K562 (cell line): Measurements from ENCODE around the gene RFPL3. TPM values are rescaled to one million over a fixed set of nuclear protein-coding genes. Genes with fewer than 3 reads are reported as not detected.

Source experiments
- ATAC-seq: fragments of 200-7000 bp; cut with Tn5 transposase; 3 replicates; pipeline ENCODE4 v1.9.1; 2020; ENCODE audit warnings: moderate library complexity
- BruUV-seq: library from RNA; stranded (reverse); fragments of 400-500 nt; replicated peaks from 2 replicates; lab custom pipeline; 2021; lab: Mats Ljungman, UMichigan
- CTCF ChIA-PET: fragments of 300-600 bp; formaldehyde crosslinking; extraction: SDS; loops from one replicate; lab custom pipeline; 2021; ENCODE audit warnings: low intra/inter-chr PET ratio; lab: Yijun Ruan, JAX
- POLR2A ChIA-PET: fragments of 300-600, 350-650 bp; sonication (Branson Sonifier 250); formaldehyde crosslinking; extraction: SDS; loops from one replicate; lab custom pipeline; 2021; ENCODE audit warnings: antibody characterized with exemption, inconsistent platforms; lab: Yijun Ruan, JAX
- DNase-seq, 4 experiments: peaks; one replicate each; pipeline versions ENCODE4 v3.0.0 to v3.0.0-alpha.2; 2011 to 2018; ENCODE audit warnings: low spot score in 3 of 4, mixed read lengths in 3 of 4; ENCODE audit errors: extremely low read depth in 1 of 4
- FAIRE-seq: peaks from 2 replicates; lab custom pipeline; 2011; peaks lifted over from hg19 to GRCh38; lab: Jason Lieb, UNC
- H2AFZ ChIP-seq: 2 replicates; pipeline ENCODE4 v1.6.0; 2011; ENCODE audit warnings: low read depth, low read length, control low read depth, inconsistent platforms
- H3K27ac ChIP-seq: fragments of 200-600 bp; 3 replicates; pipeline ENCODE4 v1.8.0; 2011; ENCODE audit warnings: low read depth, mild to moderate bottlenecking, control low read depth, inconsistent platforms, low read length, moderate library complexity, mixed read lengths; ENCODE audit errors: extremely low read depth
- H3K27me3 ChIP-seq, 2 experiments: fragments of 300-600 bp in 1 of 2; 2 replicates in 1 of 2; 3 replicates in 1 of 2; pipeline versions ENCODE4 v1.6.0 to v1.8.0; 2011; ENCODE audit warnings: inconsistent platforms in 2 of 2, low read length in 2 of 2, mild to moderate bottlenecking in 1 of 2, mixed read lengths in 1 of 2, moderate library complexity in 1 of 2; ENCODE audit not compliant: control insufficient read depth in 2 of 2, insufficient read depth in 2 of 2
- H3K36me3 ChIP-seq: fragments of 300-600 bp; 3 replicates; pipeline ENCODE4 v1.8.0; 2011; ENCODE audit warnings: mild to moderate bottlenecking, low read length, inconsistent platforms; ENCODE audit not compliant: control insufficient read depth, insufficient read depth
- H3K4me1 ChIP-seq, 2 experiments: fragments of 200-600 bp in 1 of 2; replicated peaks in 1 of 2; 2 replicates in 1 of 2; 3 replicates in 1 of 2; pipeline versions ENCODE4 v1.5.1 to v1.8.0; 2011; ENCODE audit warnings: inconsistent platforms in 2 of 2, low read length in 2 of 2, mild to moderate bottlenecking in 1 of 2, mixed read lengths in 1 of 2, moderate library complexity in 1 of 2; ENCODE audit not compliant: control insufficient read depth in 2 of 2, insufficient read depth in 2 of 2
- H3K4me2 ChIP-seq: 2 replicates; pipeline ENCODE4 v1.6.1; 2011; ENCODE audit warnings: low read length, control low read depth, inconsistent platforms, mixed read lengths; ENCODE audit not compliant: insufficient read depth
- H3K4me3 ChIP-seq: fragments of 200-600 bp; sonication (generic), shearing (Covaris generic); 2 replicates; pipeline ENCODE4 v1.5.1; 2016; ENCODE audit warnings: control low read depth, inconsistent platforms
- H3K79me2 ChIP-seq: fragments of 200-600 bp; 3 replicates; pipeline ENCODE4 v1.8.0; 2011; ENCODE audit warnings: low read length, inconsistent platforms; ENCODE audit not compliant: control insufficient read depth, insufficient read depth
- H3K9ac ChIP-seq, 2 experiments: 2 replicates each; pipeline versions ENCODE4 v1.6.0 to v1.6.1; 2011; ENCODE audit warnings: low read depth in 2 of 2, low read length in 2 of 2, control low read depth in 1 of 2, inconsistent platforms in 1 of 2, mild to moderate bottlenecking in 1 of 2, mixed read lengths in 1 of 2; ENCODE audit not compliant: insufficient read depth in 1 of 2
- H3K9me1 ChIP-seq: one replicate; pipeline ENCODE4 v1.6.0; 2011; ENCODE audit warnings: inconsistent platforms, mild to moderate bottlenecking, low read length, moderate library complexity; ENCODE audit not compliant: control insufficient read depth, insufficient read depth
- H3K9me3 ChIP-seq: replicated peaks from 2 replicates; pipeline ENCODE4 v1.5.1; 2011; ENCODE audit warnings: low read depth, low read length, inconsistent platforms; ENCODE audit not compliant: control insufficient read depth, insufficient read depth
- H4K20me1 ChIP-seq: replicated peaks from 2 replicates; pipeline ENCODE4 v1.6.1; 2011; ENCODE audit warnings: low read length, inconsistent platforms, mixed read lengths; ENCODE audit not compliant: control insufficient read depth, insufficient read depth
- CHCHD3 ChIP-seq: fragments of 250-450 bp; sonication (Bioruptor Pico); IDR thresholded peaks from 2 replicates; pipeline ENCODE4 v2.1.2; 2022; ENCODE audit warnings: mild to moderate bottlenecking
- HINFP ChIP-seq: fragments of 450-650 bp; conservative IDR thresholded peaks from 2 replicates; pipeline ENCODE4 v1.6.1; 2016; ENCODE audit warnings: missing genetic modification characterization, low read depth, mild to moderate bottlenecking, control low read depth, missing compliant biosample characterization
- KAT2B ChIP-seq: IDR thresholded peaks from one replicate; pipeline ENCODE4 v1.6.1; 2012; ENCODE audit warnings: low read depth, mild to moderate bottlenecking, control low read depth, inconsistent platforms, low read length, moderate library complexity
- ZEB2 ChIP-seq: fragments of 450-650 bp; IDR thresholded peaks from 2 replicates; pipeline ENCODE4 v1.6.1; 2016
- ZNF140 ChIP-seq: fragments of 250-450 bp; sonication (Bioruptor Pico); IDR thresholded peaks from 2 replicates; pipeline ENCODE4 v1.8.0; 2021; ENCODE audit warnings: moderate library complexity, mild to moderate bottlenecking, inconsistent platforms
- WGBS: fragments of 100-300 bp; shearing (Covaris generic); methylation state at CpG from one replicate; pipeline ENCODE4 v1.1.6; 2016; ENCODE audit warnings: low coverage, mixed read lengths; ENCODE audit not compliant: insufficient coverage; ENCODE audit errors: missing lambda C conversion rate; 5-methylcytosine and 5-hydroxymethylcytosine counted together
- in situ Hi-C: fragments of 300-500 bp; cut with MboI; formaldehyde crosslinking; loops from 4 replicates; pipeline ENCODE4 v1.15.0; 2018; ENCODE audit warnings: inconsistent platforms, mixed read lengths
- intact Hi-C: fragments of 100-400 bp; cut with micrococcal nuclease; formaldehyde crosslinking; loops from 2 replicates; pipeline ENCODE4 v1.14.2; 2022
- polyA plus RNA-seq, 8 experiments: library from polyadenylated mRNA; depleted of rRNA in 4 of 8; stranded (reverse) in 5 of 8; unstranded in 3 of 8; fragments of >200 nt; fragmentation: Nextera tagmentation in 2 of 8; fragmentation: Illumina TruSeq in 1 of 8; extraction: Ambion mirVana in 2 of 8; extraction: Trizol in 1 of 8; gene quantifications; 2 replicates each; pipeline versions ENCODE4 v1.2.1 to v1.2.3, GENCODE V29; 2011 to 2014; ENCODE audit warnings: inconsistent platforms in 1 of 8, missing spikeins in 1 of 8
- total RNA-seq, 7 experiments: library from RNA; depleted of rRNA in 6 of 7; stranded (reverse); fragments of >200 nt in 6 of 7; fragmentation: Illumina TruSeq in 2 of 7; extraction: Trizol in 2 of 7; gene quantifications; 2 replicates each; pipeline versions ENCODE4 v1.2.1 to v1.2.3, GENCODE V29; 2011 to 2021; ENCODE audit warnings: low replicate concordance in 1 of 7
- TF ChIP-seq, protein P1 (sequence below): sonication (generic); formaldehyde crosslinking; IDR thresholded peaks from 2 replicates; pipeline ENCODE4 v1.8.0; 2022; ENCODE audit warnings: mild to moderate bottlenecking, low read depth, missing genetic modification reagents
- TF ChIP-seq, protein P2 (sequence below), 2 experiments: fragments of 450-650 bp; IDR thresholded peaks; 2 replicates each; pipeline ENCODE4 v1.6.1; 2016; ENCODE audit warnings: mild to moderate bottlenecking in 2 of 2, borderline replicate concordance in 1 of 2, low read depth in 1 of 2, moderate library complexity in 1 of 2
- TF ChIP-seq, protein P3 (sequence below): fragments of 450-650 bp; IDR thresholded peaks from 2 replicates; pipeline ENCODE4 v1.7.0; 2016; ENCODE audit warnings: borderline replicate concordance

The RFPL3 gene
- total and polyA plus RNA-seq, 9 of the 15 experiments (the other 6 are each of a cell fraction or from before 2014, with no cell fraction given) = not detected

DNA sequence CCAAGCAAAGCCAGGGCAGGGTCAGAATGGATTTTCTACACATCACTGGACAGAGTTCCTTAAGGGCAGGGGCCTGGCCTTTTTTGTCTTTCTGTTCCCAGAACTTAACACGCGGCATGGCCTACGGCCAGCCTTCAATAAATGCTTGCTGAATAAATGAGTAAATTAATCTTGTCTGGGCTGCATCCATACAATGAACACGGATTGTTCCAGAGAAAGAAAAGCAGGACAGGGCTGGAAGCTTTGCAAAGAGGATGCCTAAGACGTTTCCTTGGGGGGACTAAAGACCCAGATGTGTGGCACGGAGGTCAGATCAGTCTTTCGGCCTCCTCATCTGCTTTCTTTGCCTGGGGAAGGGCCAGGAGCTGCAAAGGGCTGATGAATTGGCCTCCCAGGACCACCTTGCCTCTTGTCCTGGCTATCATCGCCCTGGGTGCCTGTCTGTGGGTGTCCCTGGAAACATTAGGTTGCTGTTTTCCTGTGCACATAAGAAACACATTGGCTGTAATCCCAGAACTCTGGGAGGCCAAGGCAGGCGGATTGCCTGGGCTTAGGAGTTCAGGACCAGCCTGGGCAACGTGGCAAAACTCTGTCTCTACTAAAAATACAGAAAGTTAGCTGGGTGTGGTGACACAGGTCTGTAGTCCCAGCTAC, 20.8 kb upstream of the RFPL3 start:
- no peak for FAIRE-seq
- no peaks in the 10 kb centered on the region for H4K20me1 ChIP-seq
- no peak overlapping the region for H3K9ac ChIP-seq
- no TSS peak for BruUV-seq
- CTCF ChIA-PET = no interaction called here
- intact Hi-C loops = no loop called here
- ATAC-seq = no peak
- no peaks in the 10 kb centered on the region for H3K79me2 ChIP-seq
- no peaks in the 10 kb centered on the region for H3K4me1 ChIP-seq
- H3K4me3 ChIP-seq = no peak overlapping the region
- peaks cover 15 to 63% of the 10 kb centered on the region in 2 experiments; a peak in 4 of 5 replicates for H3K27me3 ChIP-seq
- 0% methylated on average over 8 of the region's 10 CpGs for WGBS
- no peaks in the 10 kb centered on the region for H3K9me1 ChIP-seq
- DNase-seq = no peak
- no peak overlapping the region for H2AFZ ChIP-seq
- no peaks in the 10 kb centered on the region for H3K36me3 ChIP-seq
- H3K9me3 ChIP-seq = no peaks in the 10 kb centered on the region
- in situ Hi-C loops = no loop called here
- POLR2A ChIA-PET = interaction anchor here (0.8 kb wide), 1 partner anchor 14 kb away, joined by 3 read pairs; no protein-coding TSS in a partner anchor
- no peak overlapping the region for H3K4me2 ChIP-seq
- no peak overlapping the region for H3K27ac ChIP-seq
- TF ChIP-seq, protein P1, sequence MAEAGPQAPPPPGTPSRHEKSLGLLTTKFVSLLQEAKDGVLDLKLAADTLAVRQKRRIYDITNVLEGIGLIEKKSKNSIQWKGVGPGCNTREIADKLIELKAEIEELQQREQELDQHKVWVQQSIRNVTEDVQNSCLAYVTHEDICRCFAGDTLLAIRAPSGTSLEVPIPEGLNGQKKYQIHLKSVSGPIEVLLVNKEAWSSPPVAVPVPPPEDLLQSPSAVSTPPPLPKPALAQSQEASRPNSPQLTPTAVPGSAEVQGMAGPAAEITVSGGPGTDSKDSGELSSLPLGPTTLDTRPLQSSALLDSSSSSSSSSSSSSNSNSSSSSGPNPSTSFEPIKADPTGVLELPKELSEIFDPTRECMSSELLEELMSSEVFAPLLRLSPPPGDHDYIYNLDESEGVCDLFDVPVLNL = no peak
- TF ChIP-seq ZEB2 (no peak), CHCHD3 (no peak), KAT2B (no peak), HINFP (tag) (no peak), ZNF140 (CRISPR knock-in tag) (no peak)
- TF ChIP-seq, protein P2, sequence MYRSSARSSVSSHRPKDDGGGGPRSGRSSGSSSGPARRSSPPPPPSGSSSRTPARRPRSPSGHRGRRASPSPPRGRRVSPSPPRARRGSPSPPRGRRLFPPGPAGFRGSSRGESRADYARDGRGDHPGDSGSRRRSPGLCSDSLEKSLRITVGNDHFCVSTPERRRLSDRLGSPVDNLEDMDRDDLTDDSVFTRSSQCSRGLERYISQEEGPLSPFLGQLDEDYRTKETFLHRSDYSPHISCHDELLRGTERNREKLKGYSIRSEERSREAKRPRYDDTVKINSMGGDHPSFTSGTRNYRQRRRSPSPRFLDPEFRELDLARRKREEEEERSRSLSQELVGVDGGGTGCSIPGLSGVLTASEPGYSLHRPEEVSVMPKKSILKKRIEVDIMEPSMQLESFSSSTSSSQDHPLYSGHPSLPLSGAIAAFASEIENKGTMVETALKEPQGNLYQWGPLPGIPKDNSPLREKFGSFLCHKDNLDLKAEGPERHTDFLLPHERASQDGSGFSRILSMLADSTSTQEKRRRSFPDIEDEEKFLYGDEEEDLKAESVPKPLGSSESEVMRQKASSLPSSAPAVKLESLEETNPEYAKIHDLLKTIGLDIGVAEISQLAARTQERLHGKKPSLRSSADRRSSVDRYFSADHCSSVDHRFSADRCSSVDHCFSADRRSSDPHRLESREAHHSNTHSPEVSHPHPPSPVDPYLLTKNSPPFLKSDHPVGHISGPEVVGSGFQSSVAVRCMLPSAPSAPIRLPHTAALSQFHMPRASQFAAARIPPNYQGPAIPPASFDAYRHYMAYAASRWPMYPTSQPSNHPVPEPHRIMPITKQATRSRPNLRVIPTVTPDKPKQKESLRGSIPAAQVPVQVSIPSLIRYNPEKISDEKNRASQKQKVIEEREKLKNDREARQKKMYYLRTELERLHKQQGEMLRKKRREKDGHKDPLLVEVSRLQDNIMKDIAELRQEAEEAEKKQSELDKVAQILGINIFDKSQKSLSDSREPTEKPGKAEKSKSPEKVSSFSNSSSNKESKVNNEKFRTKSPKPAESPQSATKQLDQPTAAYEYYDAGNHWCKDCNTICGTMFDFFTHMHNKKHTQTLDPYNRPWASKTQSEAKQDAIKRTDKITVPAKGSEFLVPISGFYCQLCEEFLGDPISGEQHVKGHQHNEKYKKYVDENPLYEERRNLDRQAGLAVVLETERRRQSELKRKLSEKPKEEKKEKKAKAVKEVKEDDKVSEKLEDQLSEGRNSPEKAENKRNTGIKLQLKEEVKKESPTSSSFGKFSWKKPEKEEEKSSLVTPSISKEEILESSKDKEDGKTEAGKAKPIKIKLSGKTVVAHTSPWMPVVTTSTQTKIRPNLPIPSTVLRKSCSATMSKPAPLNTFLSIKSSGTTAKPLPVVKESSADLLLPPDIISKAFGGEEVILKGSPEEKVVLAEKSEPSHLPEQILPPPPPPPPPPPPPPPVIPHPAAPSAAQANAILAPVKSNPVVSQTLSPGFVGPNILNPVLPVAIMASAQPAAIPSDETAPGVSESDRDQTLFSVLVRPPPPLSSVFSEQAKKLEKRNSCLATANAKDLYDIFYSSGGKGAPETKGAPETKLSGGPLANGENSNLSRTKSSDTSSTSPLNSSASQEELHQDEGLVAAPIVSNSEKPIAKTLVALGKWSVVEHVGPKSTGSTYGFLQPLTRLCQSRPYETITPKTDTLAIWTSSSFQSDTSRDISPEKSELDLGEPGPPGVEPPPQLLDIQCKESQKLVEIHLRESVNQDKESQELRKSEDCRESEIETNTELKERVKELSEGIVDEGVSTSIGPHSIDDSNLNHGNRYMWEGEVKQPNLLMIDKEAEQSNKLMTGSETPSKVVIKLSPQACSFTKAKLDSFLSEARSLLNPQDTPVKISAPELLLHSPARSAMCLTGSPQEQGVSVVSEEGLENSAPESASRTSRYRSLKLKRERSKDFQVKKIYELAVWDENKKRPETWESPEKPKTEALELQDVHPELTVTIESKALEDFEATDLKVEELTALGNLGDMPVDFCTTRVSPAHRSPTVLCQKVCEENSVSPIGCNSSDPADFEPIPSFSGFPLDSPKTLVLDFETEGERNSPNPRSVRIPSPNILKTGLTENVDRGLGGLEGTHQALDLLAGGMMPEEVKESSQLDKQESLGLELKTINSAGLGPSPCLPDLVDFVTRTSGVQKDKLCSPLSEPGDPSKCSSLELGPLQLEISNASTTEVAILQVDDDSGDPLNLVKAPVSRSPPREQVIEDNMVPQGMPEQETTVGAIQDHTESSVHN (IDR thresholded peaks at IDR 0.05; ENCODE audit: borderline replicate concordance in 1 of 2, low read depth in 1 of 2) = no peak
- TF ChIP-seq, protein P3, sequence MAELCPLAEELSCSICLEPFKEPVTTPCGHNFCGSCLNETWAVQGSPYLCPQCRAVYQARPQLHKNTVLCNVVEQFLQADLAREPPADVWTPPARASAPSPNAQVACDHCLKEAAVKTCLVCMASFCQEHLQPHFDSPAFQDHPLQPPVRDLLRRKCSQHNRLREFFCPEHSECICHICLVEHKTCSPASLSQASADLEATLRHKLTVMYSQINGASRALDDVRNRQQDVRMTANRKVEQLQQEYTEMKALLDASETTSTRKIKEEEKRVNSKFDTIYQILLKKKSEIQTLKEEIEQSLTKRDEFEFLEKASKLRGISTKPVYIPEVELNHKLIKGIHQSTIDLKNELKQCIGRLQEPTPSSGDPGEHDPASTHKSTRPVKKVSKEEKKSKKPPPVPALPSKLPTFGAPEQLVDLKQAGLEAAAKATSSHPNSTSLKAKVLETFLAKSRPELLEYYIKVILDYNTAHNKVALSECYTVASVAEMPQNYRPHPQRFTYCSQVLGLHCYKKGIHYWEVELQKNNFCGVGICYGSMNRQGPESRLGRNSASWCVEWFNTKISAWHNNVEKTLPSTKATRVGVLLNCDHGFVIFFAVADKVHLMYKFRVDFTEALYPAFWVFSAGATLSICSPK = no peak
